HEK293 (cell line): ENCODE results near the gene ERBB2.

Experiments
- EGR2 ChIP-seq: fragments of 450-650 bp; formaldehyde crosslinking; IDR thresholded peaks from 2 replicates; pipeline ENCODE4 v1.5.1; 2016; ENCODE audit warnings: low read depth, missing biosample characterization, missing genetic modification characterization
- GLI2 ChIP-seq: fragments of 450-650 bp; formaldehyde crosslinking; IDR thresholded peaks from 2 replicates; pipeline ENCODE4; 2017; ENCODE audit warnings: missing biosample characterization, missing genetic modification characterization, low read depth, borderline replicate concordance
- HOXA7 ChIP-seq: sonication (generic); formaldehyde crosslinking; IDR thresholded peaks from 2 replicates; pipeline ENCODE4 v1.8.1; 2022; ENCODE audit warnings: missing genetic modification reagents, borderline replicate concordance
- KLF9 ChIP-seq: fragments of 450-650 bp; formaldehyde crosslinking; IDR thresholded peaks from 2 replicates; pipeline ENCODE4 v1.5.1; 2016; ENCODE audit warnings: missing biosample characterization, missing genetic modification characterization, low read depth
- MEIS1 ChIP-seq: sonication (generic); formaldehyde crosslinking; IDR thresholded peaks from 2 replicates; pipeline ENCODE4 v1.8.1; 2022; ENCODE audit warnings: missing genetic modification reagents, mild to moderate bottlenecking, borderline replicate concordance
- OVOL3 ChIP-seq: fragments of 450-650 bp; formaldehyde crosslinking; IDR thresholded peaks from 2 replicates; pipeline ENCODE4 v1.5.1; 2016; ENCODE audit warnings: missing biosample characterization, missing genetic modification characterization
- PRDM10 ChIP-seq: fragments of 450-650 bp; formaldehyde crosslinking; IDR thresholded peaks from 2 replicates; pipeline ENCODE4 v1.5.1; 2016; ENCODE audit warnings: missing biosample characterization, missing genetic modification characterization
- PRDM4 ChIP-seq: fragments of 450-650 bp; formaldehyde crosslinking; IDR thresholded peaks from 2 replicates; pipeline ENCODE4 v1.5.1; 2017; ENCODE audit warnings: missing biosample characterization, missing genetic modification characterization
- RBAK ChIP-seq: fragments of 450-650 bp; formaldehyde crosslinking; IDR thresholded peaks from 2 replicates; pipeline ENCODE4 v1.5.1; 2016; ENCODE audit warnings: missing biosample characterization, missing genetic modification characterization
- ZBTB6 ChIP-seq: fragments of 450-650 bp; formaldehyde crosslinking; IDR thresholded peaks from 2 replicates; pipeline ENCODE4 v1.5.1; 2017; ENCODE audit warnings: missing biosample characterization, missing genetic modification characterization
- ZBTB7A ChIP-seq: fragments of 450-650 bp; formaldehyde crosslinking; IDR thresholded peaks from 2 replicates; pipeline ENCODE4 v1.5.1; 2016; ENCODE audit warnings: low read depth, missing biosample characterization, missing genetic modification characterization
- ZEB2 ChIP-seq: fragments of 450-650 bp; formaldehyde crosslinking; IDR thresholded peaks from 2 replicates; pipeline ENCODE4 v1.5.1; 2016; ENCODE audit warnings: missing biosample characterization, missing genetic modification characterization
- ZFHX2 ChIP-seq: fragments of 450-650 bp; formaldehyde crosslinking; conservative IDR thresholded peaks from 2 replicates; pipeline ENCODE4 v1.5.1; 2016; ENCODE audit warnings: missing biosample characterization, missing genetic modification characterization
- ZNF121 ChIP-seq: fragments of 450-650 bp; formaldehyde crosslinking; IDR thresholded peaks from 2 replicates; pipeline ENCODE4 v1.5.1; 2016; ENCODE audit warnings: missing biosample characterization, missing genetic modification characterization
- ZNF138 ChIP-seq: fragments of 450-650 bp; formaldehyde crosslinking; IDR thresholded peaks from 2 replicates; pipeline ENCODE4 v1.5.1; 2016; ENCODE audit warnings: missing biosample characterization, missing genetic modification characterization, borderline replicate concordance
- ZNF148 ChIP-seq: fragments of 450-650 bp; formaldehyde crosslinking; IDR thresholded peaks from 2 replicates; pipeline ENCODE4 v1.5.0; 2017; ENCODE audit warnings: missing biosample characterization, missing genetic modification characterization, borderline replicate concordance
- ZNF239 ChIP-seq: fragments of 450-650 bp; formaldehyde crosslinking; IDR thresholded peaks from 2 replicates; pipeline ENCODE4 v1.5.1; 2016; ENCODE audit warnings: missing biosample characterization, missing genetic modification characterization
- ZNF24 ChIP-seq: fragments of 450-650 bp; formaldehyde crosslinking; IDR thresholded peaks from 2 replicates; pipeline ENCODE4 v1.5.1; 2016; ENCODE audit warnings: missing biosample characterization, missing genetic modification characterization
- ZNF248 ChIP-seq: fragments of 450-650 bp; formaldehyde crosslinking; IDR thresholded peaks from 2 replicates; pipeline ENCODE4 v1.5.1; 2017; ENCODE audit warnings: missing biosample characterization, missing genetic modification characterization
- ZNF302 ChIP-seq: fragments of 450-650 bp; formaldehyde crosslinking; IDR thresholded peaks from 2 replicates; pipeline ENCODE4 v1.5.1; 2016; ENCODE audit warnings: missing biosample characterization, missing genetic modification characterization, low read depth
- ZNF311 ChIP-seq: fragments of 450-650 bp; formaldehyde crosslinking; IDR thresholded peaks from 2 replicates; pipeline ENCODE4 v1.5.1; 2017; ENCODE audit warnings: missing biosample characterization, missing genetic modification characterization, borderline replicate concordance
- ZNF335 ChIP-seq: fragments of 450-650 bp; formaldehyde crosslinking; conservative IDR thresholded peaks from 2 replicates; pipeline ENCODE4 v1.5.1; 2016; ENCODE audit warnings: missing biosample characterization, missing genetic modification characterization
- ZNF426 ChIP-seq: fragments of 450-650 bp; formaldehyde crosslinking; IDR thresholded peaks from 2 replicates; pipeline ENCODE4 v1.5.1; 2017; ENCODE audit warnings: missing biosample characterization, missing genetic modification characterization, mild to moderate bottlenecking, inconsistent platforms, moderate library complexity
- ZNF48 ChIP-seq: fragments of 450-650 bp; formaldehyde crosslinking; IDR thresholded peaks from 2 replicates; pipeline ENCODE4 v1.5.1; 2016; ENCODE audit warnings: missing biosample characterization, missing genetic modification characterization
- ZNF549 ChIP-seq: fragments of 450-650 bp; IDR thresholded peaks from 2 replicates; pipeline ENCODE4 v1.5.1; 2018; ENCODE audit warnings: missing biosample characterization, missing genetic modification characterization, mild to moderate bottlenecking, inconsistent platforms, moderate library complexity
- ZNF629 ChIP-seq: fragments of 450-650 bp; formaldehyde crosslinking; IDR thresholded peaks from 2 replicates; pipeline ENCODE4 v1.5.1; 2017; ENCODE audit warnings: missing biosample characterization, missing genetic modification characterization
- ZNF660 ChIP-seq: fragments of 450-650 bp; IDR thresholded peaks from 2 replicates; pipeline ENCODE4 v1.5.1; 2018; ENCODE audit warnings: missing biosample characterization, mild to moderate bottlenecking, missing genetic modification characterization
- ZNF707 ChIP-seq: fragments of 450-650 bp; formaldehyde crosslinking; IDR thresholded peaks from 2 replicates; pipeline ENCODE4 v1.5.1; 2016; ENCODE audit warnings: missing biosample characterization, missing genetic modification characterization
- ZNF747 ChIP-seq: fragments of 450-650 bp; formaldehyde crosslinking; IDR thresholded peaks from 2 replicates; pipeline ENCODE4 v1.5.1; 2016; ENCODE audit warnings: missing biosample characterization, missing genetic modification characterization
- ZSCAN4 ChIP-seq: fragments of 450-650 bp; formaldehyde crosslinking; IDR thresholded peaks from 2 replicates; pipeline ENCODE4 v1.5.1; 2017; ENCODE audit warnings: missing biosample characterization, missing genetic modification characterization

The ERBB2 gene

GRCh38 chr17:39755554-39756379 is 55.9 kb downstream of the ERBB2 start (continued):
- TF ChIP-seq PRDM4 (tag by site-specific recombination) = no peak
- no peak for TF ChIP-seq ZBTB6 (tag by site-specific recombination)
- peak; percentile 86 for TF ChIP-seq EGR2
- no peak for TF ChIP-seq ZNF148
- TF ChIP-seq KLF9 (tag by site-specific recombination) = no peak
- no peak for TF ChIP-seq ZNF747 (tag by site-specific recombination)
- TF ChIP-seq ZNF426 (tag by site-specific recombination) = no peak
- TF ChIP-seq OVOL3 (tag by site-specific recombination) = no peak
- TF ChIP-seq ZSCAN4 = peak; percentile 63; the same call in 1 of the 2 replicates
- TF ChIP-seq ZNF121 (tag by site-specific recombination) = no peak
- no peak for TF ChIP-seq ZNF660 (tag by site-specific recombination)
- no peak for TF ChIP-seq RBAK
- TF ChIP-seq GLI2 (tag by site-specific recombination) = no peak
- TF ChIP-seq ZNF48 (tag by site-specific recombination) = no peak
- TF ChIP-seq ZFHX2 (tag by site-specific recombination) = peak; percentile 92
- TF ChIP-seq ZNF311 (tag by site-specific recombination) = no peak
- no peak for TF ChIP-seq HOXA7 (CRISPR knock-in tag)
- no peak for TF ChIP-seq ZNF239 (tag by site-specific recombination)
- TF ChIP-seq ZNF302 (tag by site-specific recombination) = no peak
- TF ChIP-seq MEIS1 (CRISPR knock-in tag) = no peak
- no peak for TF ChIP-seq ZNF629 (tag by site-specific recombination)
- no peak for TF ChIP-seq ZNF24 (tag by site-specific recombination)
- TF ChIP-seq ZNF549 (tag by site-specific recombination) = no peak
- TF ChIP-seq ZNF335 = peak; percentile 54
- TF ChIP-seq ZEB2 (tag by site-specific recombination) = no peak
- no peak for TF ChIP-seq ZNF248 (tag by site-specific recombination)
- TF ChIP-seq PRDM10 (tag by site-specific recombination) = no peak
- TF ChIP-seq ZNF138 (tag by site-specific recombination) = no peak
- no peak for TF ChIP-seq ZNF707 (tag by site-specific recombination)
- no peak for TF ChIP-seq ZBTB7A
